Activated B cell treated with CpG ODN at 0.5 μM for 24 hours (primary cell): ENCODE results near the gene MPP1. TPM values are rescaled to one million over a fixed set of nuclear protein-coding genes. Genes with fewer than 3 reads are reported as not detected.
"Not testable (repeated sequence)": the region's sequence is repeated elsewhere in the genome, so short reads cannot be mapped to it uniquely, and the experiment has no call there.

Source experiments
- ATAC-seq: fragments of 200-7000 bp; cut with Tn5 transposase; one replicate; pipeline ENCODE4 v1.10.0; 2021; ENCODE audit warnings: low read depth, mild to moderate bottlenecking, moderate library complexity
- CTCF ChIA-PET: fragments of 350-600 bp; sonication (Branson Sonifier 250); formaldehyde crosslinking; loops from one replicate; lab custom pipeline; 2021; ENCODE audit warnings: antibody characterized with exemption; lab: Charles Lee
- POLR2A ChIA-PET: fragments of 350-600 bp; sonication (Branson Sonifier 250); formaldehyde crosslinking; loops from one replicate; lab custom pipeline; 2021; ENCODE audit warnings: antibody characterized with exemption; lab: Charles Lee
- DNase-seq: peaks from one replicate; pipeline ENCODE4 v3.0.0; 2022
- H3K27ac Mint-ChIP-seq: one replicate; pipeline ENCODE4 v1.8.0; 2020; ENCODE audit warnings: mixed read lengths
- H3K27me3 Mint-ChIP-seq: one replicate; pipeline ENCODE4 v1.8.0; 2021; ENCODE audit warnings: mixed read lengths
- H3K36me3 Mint-ChIP-seq: one replicate; pipeline ENCODE4 v1.8.0; 2021; ENCODE audit warnings: low read depth, mixed read lengths
- H3K4me1 Mint-ChIP-seq: one replicate; pipeline ENCODE4 v1.8.0; 2021; ENCODE audit warnings: mixed read lengths
- H3K4me3 Mint-ChIP-seq: one replicate; pipeline ENCODE4 v1.8.0; 2020; ENCODE audit warnings: mild to moderate bottlenecking, mixed read lengths
- H3K9me3 Mint-ChIP-seq: one replicate; pipeline ENCODE4 v1.8.0; 2020; ENCODE audit warnings: mixed read lengths
- CTCF ChIP-seq: fragments of 200-600 bp; IDR thresholded peaks from one replicate; pipeline ENCODE4 v1.8.0; 2022; ENCODE audit warnings: antibody characterized with exemption, mild to moderate bottlenecking
- intact Hi-C: fragments of 100-400 bp; cut with micrococcal nuclease; formaldehyde crosslinking; loops from one replicate; pipeline ENCODE4 v1.15.1; 2024
- total RNA-seq: library from RNA; stranded (reverse); gene quantifications from 2 replicates; pipeline ENCODE4 v1.2.3, GENCODE V29; 2022

MPP1 gene
- total RNA-seq, 1 donor from 2014 or later: 7.2 TPM

GRCh38 chrX:154819771-154820341 is 14.6 kb upstream of the MPP1 start:
- no peaks in the 10 kb centered on the region for H3K36me3 Mint-ChIP-seq
- intact Hi-C loops: loop anchor here (1.0 kb wide), 2 partner anchors 15 to 58 kb away; partner anchors contain the start of genes DKC1 and MPP1
- H3K9me3 Mint-ChIP-seq: no peaks in the 10 kb centered on the region
- ChIA-PET CTCF (no interaction called here), POLR2A (interaction anchor here (1.0 to 1.4 kb wide), 3 partner anchors 8 to 69 kb away, joined by 4 to 7 read pairs (median 5); partner anchors contain the start of genes DKC1 and GAB3)
- H3K4me1 Mint-ChIP-seq: peaks cover 18% of the 10 kb centered on the region
- H3K4me3 Mint-ChIP-seq: peak overlapping the region; percentile 53
- H3K27ac Mint-ChIP-seq: peak overlapping the region; percentile 84
- DNase-seq (no peak), ATAC-seq (peak; percentile 95)
- TF ChIP-seq CTCF: no peak
- H3K27me3 Mint-ChIP-seq: no peaks in the 10 kb centered on the region

- Mint-ChIP-seq H3K9me3 (no peaks in the 10 kb centered on the region), H3K36me3 (no peaks in the 10 kb centered on the region), H3K4me1 (peaks cover 18% of the 10 kb centered on the region), H3K4me3 (peak overlapping the region; percentile 46), H3K27me3 (no peaks in the 10 kb centered on the region), H3K27ac (peak overlapping the region; percentile 84)
- CTCF ChIA-PET: interaction anchor here (0.7 kb wide), 1 partner anchor 70 kb away, joined by 3 read pairs; no protein-coding TSS in a partner anchor
- ATAC-seq: peak; percentile 51
- intact Hi-C loops: no loop called here
- no peak for TF ChIP-seq CTCF
- POLR2A ChIA-PET: interaction anchor here (0.9 to 1.4 kb wide), 5 partner anchors 9 to 272 kb away, joined by 3 to 7 read pairs (median 4); partner anchors contain the start of genes DKC1, GAB3, IKBKG and MPP1
- no peak for DNase-seq
Observed at GRCh38 chrX:154818916-154819770, 13.9 kb upstream of the MPP1 start.

GRCh38 chrX:154817048-154817618 is 11.8 kb upstream of the MPP1 start:
- ATAC-seq, H3K4me3 Mint-ChIP-seq, H3K27ac Mint-ChIP-seq, CTCF ChIA-PET, POLR2A ChIA-PET, H3K36me3 Mint-ChIP-seq, H3K9me3 Mint-ChIP-seq, DNase-seq, intact Hi-C loops, H3K27me3 Mint-ChIP-seq: not testable (repeated sequence)
- H3K4me1 Mint-ChIP-seq: peaks cover 18% of the 10 kb centered on the region

GRCh38 chrX:154816326-154816898 is 11.1 kb upstream of the MPP1 start:
- POLR2A ChIA-PET, H3K9me3 Mint-ChIP-seq, CTCF ChIA-PET: not testable (repeated sequence)

GRCh38 chrX:154815274-154815818 is 10.1 kb upstream of the MPP1 start:
- no peak for DNase-seq
- CTCF ChIA-PET: no interaction called here
- intact Hi-C loops: no loop called here
- H3K36me3 Mint-ChIP-seq: no peaks in the 10 kb centered on the region
- H3K4me3 Mint-ChIP-seq: no peak overlapping the region
- no peak for ATAC-seq
- POLR2A ChIA-PET: no interaction called here
- H3K4me1 Mint-ChIP-seq: peaks cover 17% of the 10 kb centered on the region
- H3K9me3 Mint-ChIP-seq: no peaks in the 10 kb centered on the region
- no peak for TF ChIP-seq CTCF
- H3K27ac Mint-ChIP-seq: no peak overlapping the region
- no peaks in the 10 kb centered on the region for H3K27me3 Mint-ChIP-seq

More at GRCh38 chrX:154816326-154816898, 11.1 kb upstream of the MPP1 start:
- H3K4me3 Mint-ChIP-seq, ATAC-seq, H3K27me3 Mint-ChIP-seq, H3K27ac Mint-ChIP-seq, H3K36me3 Mint-ChIP-seq, intact Hi-C loops, DNase-seq: not testable (repeated sequence)
- H3K4me1 Mint-ChIP-seq: peaks cover 18% of the 10 kb centered on the region
